HG03196 (cell line): ENCODE measurements around the gene TMUB1.

Experiments
- ATAC-seq: cut with Tn5 transposase; IDR thresholded peaks from one replicate; pipeline ENCODE4 v1.9.1; 2021; ENCODE audit not compliant: unreplicated experiment

The TMUB1 gene

DNA sequence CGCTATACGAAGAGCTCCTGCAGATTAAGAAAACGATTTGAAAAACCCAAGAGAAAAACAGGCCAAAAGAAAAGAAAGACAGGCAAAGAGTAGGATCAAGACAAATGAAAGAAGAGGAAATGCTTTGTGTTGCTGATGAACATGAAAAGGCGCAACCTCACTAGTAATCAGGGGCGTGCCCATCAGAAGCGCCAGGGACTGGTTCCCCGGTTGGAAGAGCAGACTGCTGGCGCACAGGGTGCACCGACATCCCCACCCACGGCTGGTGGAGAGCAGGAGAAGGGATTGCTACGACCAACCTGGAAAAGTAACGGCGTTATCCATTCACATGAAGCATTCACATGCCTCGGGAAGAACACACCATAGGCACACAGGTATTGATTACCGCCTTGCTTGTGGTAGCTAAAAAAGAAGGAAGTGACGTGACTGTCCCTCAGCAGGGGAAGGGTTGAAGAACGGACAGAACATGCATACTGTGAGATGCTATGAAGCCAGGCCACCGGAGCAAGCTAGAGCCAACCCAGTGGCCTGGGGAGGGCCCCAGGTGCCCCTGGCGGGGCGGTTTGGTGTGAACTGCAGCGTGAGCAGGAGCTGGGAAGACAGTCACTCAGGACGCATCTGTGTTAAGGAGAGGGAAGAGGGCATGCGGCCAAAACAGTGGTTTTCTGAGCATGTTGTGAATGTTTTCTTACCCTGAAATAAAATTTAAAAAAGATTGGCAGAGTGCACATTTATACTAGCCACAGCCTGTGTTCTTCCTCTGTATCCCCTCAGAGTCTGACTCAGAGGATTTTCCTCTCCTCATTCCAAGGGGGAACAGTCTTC is 21.3 kb upstream of the TMUB1 start:
- no peak for ATAC-seq

GRCh38 chr7:151103973-151104372 is 20.7 kb upstream of the TMUB1 start:
- no peak for ATAC-seq

- no peak for ATAC-seq
Observed at GRCh38 chr7:151102991-151103390, 19.7 kb upstream of the TMUB1 start.

GRCh38 chr7:151101621-151102396 is 18.5 kb upstream of the TMUB1 start:
- no peak for ATAC-seq

GRCh38 chr7:151100921-151101320 is 17.6 kb upstream of the TMUB1 start:
- ATAC-seq: no peak

DNA sequence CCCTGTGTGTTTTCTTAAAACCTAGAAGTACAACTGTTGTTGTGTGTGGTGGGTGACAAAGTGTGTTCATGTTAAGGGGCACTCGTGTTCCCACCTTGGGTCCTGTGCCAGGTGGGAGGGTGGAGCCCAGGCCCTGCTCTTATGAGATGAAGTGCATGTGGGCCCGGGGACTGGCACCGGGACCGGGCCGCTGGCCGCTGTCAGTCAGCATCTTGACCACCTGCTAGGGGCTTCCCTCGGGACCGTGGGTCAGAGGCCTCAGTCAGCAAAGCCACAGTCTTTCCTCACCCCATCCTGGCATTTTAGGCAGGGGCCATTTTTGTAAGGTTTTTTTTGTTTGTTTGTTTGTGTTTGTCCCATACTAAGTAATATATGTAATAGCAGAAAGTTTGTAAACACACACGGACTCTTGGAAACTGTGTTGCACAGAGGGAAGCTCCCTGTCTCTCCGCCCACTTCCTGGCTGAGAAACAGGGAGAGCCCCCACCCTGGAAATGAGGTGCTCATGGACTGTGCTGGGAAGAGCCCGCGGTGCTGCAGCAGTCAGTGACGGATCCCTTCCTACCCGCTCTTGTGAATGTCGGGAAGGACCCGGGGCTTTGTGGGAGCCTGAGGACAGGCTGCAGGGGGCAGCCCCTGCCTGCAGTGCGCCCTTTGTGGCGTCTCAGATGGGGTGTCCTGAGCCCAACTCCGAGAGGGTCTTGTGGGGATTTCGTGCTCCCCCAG is 16.4 kb upstream of the TMUB1 start:
- no peak for ATAC-seq

- ATAC-seq: no peak
Observed at GRCh38 chr7:151095828-151096475, 12.7 kb upstream of the TMUB1 start.

DNA sequence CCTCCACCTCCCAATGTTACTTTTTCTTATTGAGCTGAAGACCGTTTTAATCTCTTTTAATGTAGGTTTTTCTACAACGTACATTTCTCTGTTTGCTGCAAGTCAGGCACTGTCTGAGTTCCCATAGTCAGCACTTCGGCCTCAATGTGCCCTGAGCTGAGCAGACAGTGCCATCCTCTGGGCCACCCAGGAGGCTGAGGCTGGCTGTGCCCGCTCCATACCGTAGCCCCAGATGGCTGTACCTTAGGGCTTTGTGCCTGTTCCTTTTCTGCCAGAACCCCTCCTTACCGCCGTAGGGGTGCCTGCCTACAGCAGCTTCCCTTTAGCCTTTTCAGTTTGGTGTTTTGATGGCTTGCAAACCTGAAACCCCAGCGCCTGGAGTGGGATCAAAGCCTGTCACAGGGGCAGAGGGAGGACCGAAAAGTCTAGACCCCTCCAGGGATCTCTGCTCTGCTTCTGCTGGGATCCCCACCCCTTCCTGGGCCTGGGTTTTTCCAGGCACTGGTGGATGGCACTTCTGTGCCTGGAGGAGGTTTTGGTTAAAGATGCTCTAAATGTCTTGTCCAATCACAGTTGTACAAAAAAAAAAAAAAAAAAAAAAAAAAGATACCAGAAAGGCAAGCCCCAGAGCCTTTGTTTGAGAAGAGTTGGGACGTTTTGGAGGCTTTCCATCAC is 12.0 kb upstream of the TMUB1 start:
- ATAC-seq: no peak

DNA sequence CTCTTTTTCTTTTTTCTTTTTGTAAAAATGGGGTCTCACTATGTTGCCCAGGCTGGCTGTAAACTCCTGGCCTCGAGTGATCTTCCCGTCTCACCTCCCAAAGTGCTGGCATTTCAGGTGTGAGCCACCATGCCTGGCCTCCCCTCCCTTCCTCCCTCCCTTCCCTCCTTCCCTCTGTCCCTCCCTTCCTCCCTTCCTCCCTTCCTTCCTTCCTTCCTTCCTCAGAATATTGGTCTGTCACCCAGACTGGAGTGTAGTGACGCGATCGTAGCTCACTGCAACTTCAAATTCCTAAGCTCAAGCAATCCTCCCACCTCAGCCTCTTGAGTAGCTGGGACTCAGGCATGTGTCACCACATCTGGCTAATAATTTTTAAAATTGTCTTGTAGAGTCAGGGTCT is 11.4 kb upstream of the TMUB1 start:
- ATAC-seq: no peak

GRCh38 chr7:151093748-151094147 is 10.5 kb upstream of the TMUB1 start:
- ATAC-seq: no peak

GRCh38 chr7:151091988-151092387 is 8.7 kb upstream of the TMUB1 start:
- no peak for ATAC-seq

DNA sequence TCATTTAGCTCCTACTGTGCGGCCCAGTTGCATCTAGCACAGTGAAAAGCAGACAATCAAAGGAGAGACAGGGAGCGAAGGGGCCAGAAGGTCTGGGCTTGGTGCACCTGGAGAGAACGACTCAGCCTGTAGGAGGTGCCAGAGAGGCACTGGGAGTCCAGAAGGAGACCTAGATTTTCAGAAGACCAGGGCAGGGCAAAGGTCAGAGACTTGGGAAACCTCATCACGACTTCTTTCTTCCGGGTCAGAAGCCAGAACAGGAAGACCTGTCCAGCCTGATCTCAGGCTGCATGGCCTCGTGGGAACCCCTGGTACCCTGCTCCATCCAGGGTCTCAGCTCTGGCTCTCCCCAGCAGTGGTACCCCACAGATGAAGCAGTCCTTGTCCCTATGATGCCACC is 8.1 kb upstream of the TMUB1 start:
- ATAC-seq: no peak

DNA sequence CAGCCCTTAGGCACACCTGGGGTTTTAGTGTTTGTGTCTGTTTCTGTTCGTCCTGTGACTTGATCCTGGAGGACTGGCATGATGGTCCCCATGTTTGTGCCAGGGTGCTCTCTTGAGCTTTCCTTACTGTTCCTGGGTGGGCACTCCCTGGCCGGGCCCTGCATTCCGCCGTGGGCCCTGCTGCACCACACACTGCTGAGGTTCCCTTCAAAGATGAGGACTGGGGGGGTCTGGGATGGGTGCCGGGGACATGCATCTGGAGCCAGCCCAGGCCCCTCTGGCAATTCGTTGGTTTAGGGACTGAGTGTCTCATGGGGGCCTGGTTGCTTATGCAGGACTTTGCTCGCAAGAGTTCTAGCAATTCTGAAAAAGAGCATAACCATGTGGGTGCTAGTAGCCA is 7.7 kb upstream of the TMUB1 start:
- ATAC-seq: no peak

- no peak for ATAC-seq
Observed at GRCh38 chr7:151089893-151090730, 6.8 kb upstream of the TMUB1 start.

DNA sequence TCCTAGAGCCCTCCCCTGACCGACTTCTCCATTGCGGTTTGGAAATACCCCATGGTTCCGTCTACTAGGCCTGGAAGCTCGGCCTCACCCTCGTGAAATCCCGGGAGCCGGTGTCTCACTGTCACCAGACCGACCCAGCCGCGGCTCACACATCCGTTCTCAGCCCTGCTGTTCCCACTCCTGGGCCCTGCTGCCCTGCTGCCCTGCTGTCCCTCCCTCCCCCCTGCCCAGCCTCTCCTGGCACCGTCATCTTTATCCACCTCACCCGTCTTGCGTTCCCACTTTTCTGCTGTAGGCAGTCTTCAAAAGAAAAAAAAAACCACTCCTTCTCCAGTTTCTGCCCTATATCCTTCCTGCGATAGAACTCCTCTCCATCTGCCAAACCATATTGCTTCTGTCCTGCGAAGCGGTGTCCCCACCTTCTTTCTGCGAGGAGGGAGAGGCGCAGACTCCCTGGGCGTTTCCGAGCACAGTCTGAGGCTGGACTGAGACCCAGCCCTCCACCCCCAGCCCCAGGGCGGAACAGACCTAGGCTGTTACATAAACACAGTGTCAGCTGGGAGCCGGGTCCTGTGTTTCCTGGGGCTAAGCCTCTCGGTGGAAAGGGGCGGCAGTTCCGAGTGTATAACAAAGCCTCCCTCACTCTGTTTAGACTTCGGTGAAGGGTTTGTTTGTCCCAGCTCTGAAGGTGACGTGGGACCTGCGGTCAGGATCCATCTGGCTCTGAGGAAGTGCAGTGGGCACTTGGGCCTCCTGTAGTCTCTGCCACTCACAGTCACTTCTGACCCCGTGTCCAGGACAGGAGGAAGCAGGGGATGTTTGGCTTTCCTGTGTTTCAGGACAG is 5.8 kb upstream of the TMUB1 start:
- ATAC-seq: no peak

DNA sequence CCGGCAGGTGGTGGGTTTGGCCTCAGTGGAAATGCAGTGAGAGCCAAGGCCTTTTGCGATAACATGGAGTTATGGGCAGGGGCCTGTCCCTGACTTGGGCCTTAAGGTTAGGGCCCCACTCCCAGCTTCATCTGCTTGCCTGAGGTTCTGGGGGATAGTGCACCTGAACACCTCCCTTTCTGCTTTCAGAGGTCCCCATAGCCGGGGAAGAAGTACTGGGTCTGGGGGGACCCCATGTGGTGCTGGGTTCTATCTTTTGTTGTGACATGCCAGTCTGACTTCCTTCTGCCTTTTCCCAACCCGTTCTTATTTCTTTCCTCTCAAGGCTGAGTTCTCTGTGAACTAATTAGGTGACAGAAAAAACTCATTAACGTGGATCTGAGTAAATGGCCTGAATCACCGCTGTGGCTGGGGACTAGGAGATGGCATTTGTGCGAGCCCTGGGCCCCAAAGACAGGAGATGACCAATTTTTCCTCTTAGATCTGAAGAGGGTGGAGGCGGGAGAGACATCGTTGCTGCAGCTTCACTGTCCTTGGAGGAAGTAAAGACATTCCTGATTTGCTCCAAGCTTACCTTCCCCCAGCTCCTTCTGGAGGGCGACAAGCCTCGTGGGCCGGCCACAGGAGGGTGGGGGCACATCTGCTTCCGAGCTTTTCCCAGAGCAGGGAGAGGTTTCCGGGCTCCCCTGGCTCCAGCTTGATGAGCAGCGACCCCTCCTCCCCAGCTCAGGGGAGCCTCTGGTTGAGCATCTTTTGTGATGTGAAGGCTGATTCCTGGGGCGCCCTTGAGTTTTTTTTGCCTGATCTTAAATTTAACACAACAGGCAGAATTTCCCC is 4.9 kb upstream of the TMUB1 start:
- no peak for ATAC-seq

- ATAC-seq: no peak
Observed at GRCh38 chr7:151087245-151088018, 4.1 kb upstream of the TMUB1 start.
